Parathyroid adenoma (tissue), 2 donors: ENCODE data around the gene RAI2.

ENCODE experiments used
- H2AFZ ChIP-seq: fragments of 300-600 bp; sonication (generic); one replicate; pipeline ENCODE4 v1.7.0; 2017; ENCODE audit warnings: antibody characterized with exemption, mild to moderate bottlenecking
- H3K27ac ChIP-seq: fragments of 300-600 bp; sonication (generic); one replicate; pipeline ENCODE4 v1.7.0; 2017
- H3K27me3 ChIP-seq: fragments of 300-600 bp; sonication (generic); one replicate; pipeline ENCODE4 v1.7.0; 2017; ENCODE audit warnings: low read length; ENCODE audit not compliant: control insufficient read depth, insufficient read depth
- H3K36me3 ChIP-seq: fragments of 300-600 bp; sonication (generic); one replicate; pipeline ENCODE4 v1.7.0; 2017; ENCODE audit warnings: low read length; ENCODE audit not compliant: control insufficient read depth, insufficient read depth
- H3K4me1 ChIP-seq: fragments of 300-600 bp; sonication (generic); one replicate; pipeline ENCODE4 v1.7.0; 2017; ENCODE audit warnings: control low read depth
- H3K4me2 ChIP-seq: fragments of 300-600 bp; sonication (generic); one replicate; pipeline ENCODE4 v1.7.0; 2017; ENCODE audit warnings: low read length
- H3K4me3 ChIP-seq: fragments of 300-600 bp; sonication (generic); one replicate; pipeline ENCODE4 v1.7.0; 2017; ENCODE audit warnings: low read depth, low read length
- H3K79me2 ChIP-seq: fragments of 300-600 bp; sonication (generic); one replicate; pipeline ENCODE4 v1.7.0; 2017; ENCODE audit warnings: control low read depth
- H3K9ac ChIP-seq: fragments of 300-600 bp; sonication (generic); one replicate; pipeline ENCODE4 v1.7.0; 2017; ENCODE audit warnings: mild to moderate bottlenecking
- H3K9me3 ChIP-seq: fragments of 300-600 bp; sonication (generic); one replicate; pipeline ENCODE4 v1.7.0; 2017; ENCODE audit warnings: low read length; ENCODE audit not compliant: control insufficient read depth
- CTCF ChIP-seq: fragments of 300-600 bp; sonication (generic); IDR thresholded peaks from one replicate; pipeline ENCODE4 v1.7.0; 2017; ENCODE audit warnings: antibody characterized with exemption, mild to moderate bottlenecking
- donor health status: primary hyperparathyroidism.

Gene RAI2

GRCh38 chrX:17759990-17760389 is 101.1 kb downstream of the RAI2 start:
- Histone ChIP-seq H3K27ac (no peak overlapping the region), H3K9ac (no peak overlapping the region), H3K36me3 (no peaks in the 10 kb centered on the region), H3K4me2 (no peak overlapping the region), H3K79me2 (no peaks in the 10 kb centered on the region), H3K4me1 (no peaks in the 10 kb centered on the region), H3K9me3 (no peaks in the 10 kb centered on the region), H3K4me3 (no peak overlapping the region), H3K27me3 (no peaks in the 10 kb centered on the region), H2AFZ (no peak overlapping the region)
- TF ChIP-seq CTCF: no peak

GRCh38 chrX:17758382-17758781 is 102.7 kb downstream of the RAI2 start:
- no peak overlapping the region for H3K4me2 ChIP-seq
- H3K9ac ChIP-seq: no peak overlapping the region
- H3K36me3 ChIP-seq: no peaks in the 10 kb centered on the region
- TF ChIP-seq CTCF: no peak
- no peak overlapping the region for H2AFZ ChIP-seq
- no peak overlapping the region for H3K4me3 ChIP-seq
- H3K27ac ChIP-seq: no peak overlapping the region
- H3K4me1 ChIP-seq: no peaks in the 10 kb centered on the region
- no peaks in the 10 kb centered on the region for H3K27me3 ChIP-seq
- H3K79me2 ChIP-seq: no peaks in the 10 kb centered on the region
- H3K9me3 ChIP-seq: no peaks in the 10 kb centered on the region

- TF ChIP-seq CTCF: no peak
- H3K36me3 ChIP-seq: no peaks in the 10 kb centered on the region
- H3K9ac ChIP-seq: no peak overlapping the region
- no peak overlapping the region for H3K4me3 ChIP-seq
- H3K27me3 ChIP-seq: no peaks in the 10 kb centered on the region
- H3K4me2 ChIP-seq: no peak overlapping the region
- H3K9me3 ChIP-seq: no peaks in the 10 kb centered on the region
- H2AFZ ChIP-seq: no peak overlapping the region
- no peaks in the 10 kb centered on the region for H3K4me1 ChIP-seq
- H3K27ac ChIP-seq: no peak overlapping the region
- no peaks in the 10 kb centered on the region for H3K79me2 ChIP-seq
Measured at GRCh38 chrX:17750436-17750835, 110.7 kb downstream of the RAI2 start.
